ENCODE results near the gene SNAPC2. TPM values are rescaled to one million over a fixed set of nuclear protein-coding genes. Genes with fewer than 3 reads are reported as not detected.

SNAPC2 gene
- total RNA-seq, 1 donor from 2014 or later, result 19.5 TPM

DNA sequence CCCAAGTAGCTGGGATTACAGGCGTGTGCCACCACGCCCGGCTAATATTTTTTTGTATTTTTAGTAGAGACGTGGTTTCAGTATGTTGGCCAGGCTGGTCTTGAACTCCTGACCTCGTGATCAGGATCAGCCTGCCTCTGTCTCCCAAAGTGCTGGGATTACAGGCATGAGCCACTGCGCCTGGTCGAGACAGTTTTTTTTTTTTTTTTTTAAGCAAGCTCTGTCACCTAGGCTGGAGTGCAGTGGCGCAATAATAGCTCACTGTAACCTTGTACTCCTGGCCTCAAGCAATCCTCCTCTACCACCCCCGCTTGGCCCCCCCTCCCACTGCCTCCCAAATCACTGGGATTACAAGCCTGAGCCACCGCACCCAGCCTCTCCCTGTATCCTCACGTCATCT is 22.8 kb upstream of the SNAPC2 start:
- Mint-ChIP-seq H3K9me3 (no peaks in the 10 kb centered on the region), H3K27me3 (ENCODE audit: low read depth) (no peaks in the 10 kb centered on the region), H3K4me1 (ENCODE audit: low read depth) (peaks cover 3% of the 10 kb centered on the region), H3K4me3 (ENCODE audit: low read depth) (no peak overlapping the region), H3K27ac (no peak overlapping the region), H3K36me3 (ENCODE audit: low read depth) (no peaks in the 10 kb centered on the region)
- no peak for DNase-seq (ENCODE audit: low spot score)
- intact Hi-C loops (cut with micrococcal nuclease), result no loop called here

DNA sequence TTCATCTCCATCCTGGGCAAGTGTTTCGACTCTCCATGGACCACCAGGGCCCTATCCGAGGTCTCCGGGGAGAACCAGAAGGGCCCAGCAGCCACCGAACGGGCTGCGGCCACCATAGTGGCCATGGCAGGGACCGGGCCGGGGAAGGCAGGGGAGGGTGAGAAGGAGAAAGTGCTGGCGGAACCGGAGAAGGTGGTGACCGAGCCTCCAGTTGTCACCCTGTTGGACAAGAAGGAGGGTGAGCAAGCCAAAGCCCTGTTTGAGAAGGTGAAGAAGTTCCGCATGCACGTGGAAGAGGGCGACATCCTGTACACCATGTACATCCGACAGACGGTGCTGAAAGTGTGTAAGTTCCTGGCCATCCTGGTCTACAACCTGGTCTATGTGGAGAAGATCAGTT is 21.2 kb upstream of the SNAPC2 start:
- Mint-ChIP-seq H3K27me3 (ENCODE audit: low read depth) (no peaks in the 10 kb centered on the region), H3K4me3 (ENCODE audit: low read depth) (no peak overlapping the region), H3K4me1 (ENCODE audit: low read depth) (peaks cover 13% of the 10 kb centered on the region), H3K36me3 (ENCODE audit: low read depth) (no peaks in the 10 kb centered on the region), H3K9me3 (no peaks in the 10 kb centered on the region), H3K27ac (no peak overlapping the region)
- intact Hi-C loops (cut with micrococcal nuclease), result no loop called here
- DNase-seq (ENCODE audit: low spot score), result no peak

DNA sequence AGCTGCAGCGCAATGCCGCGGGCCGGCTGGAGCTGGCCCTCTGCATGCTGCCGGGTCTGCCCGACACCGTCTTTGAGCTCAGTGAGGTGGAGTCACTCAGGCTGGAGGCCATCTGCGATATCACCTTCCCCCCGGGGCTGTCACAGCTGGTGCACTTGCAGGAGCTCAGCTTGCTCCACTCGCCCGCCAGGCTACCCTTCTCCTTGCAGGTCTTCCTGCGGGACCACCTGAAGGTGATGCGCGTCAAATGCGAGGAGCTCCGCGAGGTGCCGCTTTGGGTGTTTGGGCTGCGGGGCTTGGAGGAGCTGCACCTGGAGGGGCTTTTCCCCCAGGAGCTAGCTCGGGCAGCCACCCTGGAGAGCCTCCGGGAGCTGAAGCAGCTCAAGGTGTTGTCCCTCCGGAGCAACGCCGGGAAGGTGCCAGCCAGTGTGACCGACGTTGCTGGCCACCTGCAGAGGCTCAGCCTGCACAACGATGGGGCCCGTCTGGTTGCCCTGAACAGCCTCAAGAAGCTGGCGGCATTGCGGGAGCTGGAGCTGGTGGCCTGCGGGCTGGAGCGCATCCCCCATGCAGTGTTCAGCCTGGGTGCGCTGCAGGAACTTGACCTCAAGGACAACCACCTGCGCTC is 20.3 kb upstream of the SNAPC2 start:
- H3K4me3 Mint-ChIP-seq (ENCODE audit: low read depth), result no peak overlapping the region
- H3K27me3 Mint-ChIP-seq (ENCODE audit: low read depth), result no peaks in the 10 kb centered on the region
- no peak for DNase-seq (ENCODE audit: low spot score)
- H3K4me1 Mint-ChIP-seq (ENCODE audit: low read depth), result peaks cover 15% of the 10 kb centered on the region
- intact Hi-C loops (cut with micrococcal nuclease), result no loop called here
- no peak overlapping the region for H3K27ac Mint-ChIP-seq
- H3K9me3 Mint-ChIP-seq, result no peaks in the 10 kb centered on the region
- peaks cover 3% of the 10 kb centered on the region for H3K36me3 Mint-ChIP-seq (ENCODE audit: low read depth)

DNA sequence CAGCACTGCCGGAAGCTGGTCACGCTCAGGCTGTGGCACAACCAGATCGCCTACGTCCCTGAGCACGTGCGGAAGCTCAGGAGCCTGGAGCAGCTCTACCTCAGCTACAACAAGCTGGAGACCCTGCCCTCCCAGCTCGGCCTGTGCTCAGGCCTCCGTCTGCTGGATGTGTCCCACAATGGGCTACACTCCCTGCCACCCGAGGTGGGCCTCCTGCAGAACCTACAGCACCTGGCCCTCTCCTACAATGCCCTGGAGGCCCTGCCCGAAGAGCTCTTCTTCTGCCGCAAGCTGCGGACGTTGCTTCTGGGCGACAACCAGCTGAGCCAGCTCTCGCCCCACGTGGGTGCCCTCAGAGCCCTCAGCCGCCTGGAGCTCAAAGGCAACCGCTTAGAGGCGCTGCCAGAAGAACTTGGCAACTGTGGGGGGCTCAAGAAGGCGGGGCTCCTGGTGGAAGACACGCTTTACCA is 19.7 kb upstream of the SNAPC2 start:
- H3K9me3 Mint-ChIP-seq, result no peaks in the 10 kb centered on the region
- H3K36me3 Mint-ChIP-seq (ENCODE audit: low read depth), result peaks cover 7% of the 10 kb centered on the region
- intact Hi-C loops (cut with micrococcal nuclease), result no loop called here
- H3K4me3 Mint-ChIP-seq (ENCODE audit: low read depth), result no peak overlapping the region
- H3K27me3 Mint-ChIP-seq (ENCODE audit: low read depth), result no peaks in the 10 kb centered on the region
- H3K4me1 Mint-ChIP-seq (ENCODE audit: low read depth), result peaks cover 19% of the 10 kb centered on the region
- no peak overlapping the region for H3K27ac Mint-ChIP-seq
- no peak for DNase-seq (ENCODE audit: low spot score)

DNA sequence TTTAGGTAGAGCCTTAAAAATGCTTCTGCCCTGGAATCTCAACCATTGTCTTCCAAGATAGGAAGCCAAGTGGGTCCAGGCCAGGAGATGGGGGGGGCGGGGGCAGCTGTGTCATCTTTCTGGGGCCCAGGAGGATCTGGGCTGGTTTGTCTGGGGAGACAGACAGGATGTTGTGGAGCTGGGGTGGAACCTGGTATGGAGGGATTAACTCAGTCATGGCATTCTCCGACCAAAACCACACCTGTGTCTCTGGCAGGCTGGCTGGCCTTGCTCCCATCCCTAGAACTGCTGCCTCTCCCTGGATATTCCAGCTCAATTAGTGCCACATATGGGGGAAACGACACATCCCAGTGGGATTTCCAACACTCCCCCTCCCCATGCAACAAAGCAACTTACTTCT is 19.2 kb upstream of the SNAPC2 start:
- Mint-ChIP-seq H3K4me3 (ENCODE audit: low read depth) (no peak overlapping the region), H3K9me3 (no peaks in the 10 kb centered on the region), H3K27me3 (ENCODE audit: low read depth) (no peaks in the 10 kb centered on the region), H3K27ac (no peak overlapping the region), H3K4me1 (ENCODE audit: low read depth) (peaks cover 22% of the 10 kb centered on the region), H3K36me3 (ENCODE audit: low read depth) (peaks cover 12% of the 10 kb centered on the region)
- DNase-seq (ENCODE audit: low spot score), result no peak
- intact Hi-C loops (cut with micrococcal nuclease), result no loop called here

DNA sequence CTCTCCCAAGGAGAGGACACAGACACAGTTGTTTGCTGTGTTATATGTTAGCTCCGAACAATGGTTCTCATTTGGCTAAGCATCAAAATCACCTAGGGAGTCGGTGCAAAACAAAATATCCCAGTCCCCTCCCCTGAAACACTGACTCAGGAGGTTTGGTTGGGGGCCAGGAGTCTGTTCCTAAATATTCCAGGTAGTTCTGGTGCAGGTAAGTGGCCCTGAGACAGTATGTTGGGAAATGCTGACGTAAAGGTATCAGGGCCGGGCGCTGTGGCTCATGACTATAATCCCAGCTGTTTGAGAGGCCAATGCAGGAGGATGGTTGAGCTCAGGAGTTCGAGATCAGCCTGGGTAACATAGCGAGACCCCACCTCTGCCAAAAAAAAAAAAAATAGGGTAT is 18.8 kb upstream of the SNAPC2 start:
- intact Hi-C loops (cut with micrococcal nuclease), result no loop called here
- H3K4me3 Mint-ChIP-seq (ENCODE audit: low read depth), result no peak overlapping the region

DNA sequence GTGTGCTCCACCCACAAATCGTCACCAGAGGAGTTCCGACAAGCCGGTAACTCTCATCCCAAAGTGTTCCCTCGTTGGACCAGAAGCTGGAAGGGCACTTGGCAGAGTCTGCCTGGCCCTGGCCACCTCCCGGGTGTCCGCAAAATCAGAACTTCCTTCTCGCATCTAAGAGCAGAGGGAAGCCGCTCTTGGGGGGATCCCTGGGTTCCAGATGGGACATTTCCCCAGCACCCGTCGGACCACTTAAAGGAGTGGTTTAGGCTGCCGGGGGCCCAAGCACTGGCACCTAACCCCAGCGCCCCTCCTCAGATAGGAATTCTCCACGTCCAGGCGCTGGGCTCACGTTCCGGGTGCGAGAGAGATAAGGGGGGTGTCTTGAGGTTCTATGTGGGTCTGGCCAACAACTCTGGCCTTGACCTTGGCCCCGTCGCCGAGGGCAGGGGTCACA is 17.3 kb upstream of the SNAPC2 start:
- Mint-ChIP-seq H3K36me3 (ENCODE audit: low read depth) (peaks cover 15% of the 10 kb centered on the region), H3K27ac (peak overlapping the region; percentile 85), H3K4me1 (ENCODE audit: low read depth) (peaks cover 22% of the 10 kb centered on the region), H3K27me3 (ENCODE audit: low read depth) (no peaks in the 10 kb centered on the region), H3K4me3 (ENCODE audit: low read depth) (peak overlapping the region; percentile 88), H3K9me3 (no peaks in the 10 kb centered on the region)
- intact Hi-C loops (cut with micrococcal nuclease), result loop anchor here (1.0 kb wide), 1 partner anchor 17 kb away; the partner anchor contains the start of gene SNAPC2
- no peak for DNase-seq (ENCODE audit: low spot score)

More for the DNA sequence above, 18.8 kb upstream of the SNAPC2 start:
- H3K27me3 Mint-ChIP-seq (ENCODE audit: low read depth), result no peaks in the 10 kb centered on the region
- no peak overlapping the region for H3K27ac Mint-ChIP-seq
- peaks cover 15% of the 10 kb centered on the region for H3K36me3 Mint-ChIP-seq (ENCODE audit: low read depth)
- H3K4me1 Mint-ChIP-seq (ENCODE audit: low read depth), result peaks cover 22% of the 10 kb centered on the region
- no peak for DNase-seq (ENCODE audit: low spot score)
- no peaks in the 10 kb centered on the region for H3K9me3 Mint-ChIP-seq

DNA sequence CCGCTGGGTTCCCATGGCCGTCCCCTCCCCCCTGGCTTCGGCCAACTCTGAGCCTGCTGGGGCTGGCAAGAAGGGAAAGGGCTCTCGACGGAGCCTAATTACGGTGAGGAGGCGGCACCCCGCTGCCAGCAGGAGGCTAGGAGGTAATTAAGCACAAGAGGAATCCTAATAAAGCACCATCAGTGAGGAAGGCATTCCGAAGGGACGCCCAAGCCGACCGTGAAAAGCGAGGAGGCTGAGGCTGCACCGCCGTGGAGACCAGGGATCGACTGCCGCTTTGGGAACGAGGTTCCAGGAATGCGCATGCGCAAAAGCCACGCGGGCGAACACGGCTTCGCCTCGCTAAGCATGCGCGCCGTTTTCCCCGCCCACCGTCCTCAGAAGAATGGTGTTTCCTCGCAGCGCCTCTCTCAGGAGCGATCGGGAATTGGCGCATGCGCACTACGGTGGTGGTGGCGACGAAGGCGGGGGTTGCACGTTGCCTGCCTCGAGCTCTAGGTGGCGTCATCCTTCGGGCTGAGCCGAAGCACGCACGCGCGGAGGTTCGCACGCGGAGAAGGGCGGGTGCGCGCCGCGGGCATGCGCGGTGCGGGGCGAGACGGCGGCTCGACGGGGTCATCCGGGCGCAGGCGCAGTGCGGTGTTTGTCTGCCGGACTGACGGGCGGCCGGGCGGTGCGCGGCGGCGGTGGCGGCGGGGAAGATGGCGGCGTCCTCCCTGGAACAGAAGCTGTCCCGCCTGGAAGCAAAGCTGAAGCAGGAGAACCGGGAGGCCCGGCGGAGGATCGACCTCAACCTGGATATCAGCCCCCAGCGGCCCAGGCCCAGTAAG is 16.7 kb upstream of the SNAPC2 start, which contains the start of gene MAP2K7:
MAP2K7 (plus strand) TSS at position 634 of the 830 bp plus-strand sequence; CDS start at position 702, 68 bp downstream.
- Mint-ChIP-seq H3K27ac (peak within 1 kb of the TSS; percentile 91), H3K27me3 (ENCODE audit: low read depth) (no peaks in the 10 kb centered on the region), H3K9me3 (no peaks in the 10 kb centered on the region), H3K4me3 (ENCODE audit: low read depth) (peak within 1 kb of the TSS; percentile 88), H3K4me1 (ENCODE audit: low read depth) (peaks cover 22% of the 10 kb centered on the region), H3K36me3 (ENCODE audit: low read depth) (peaks cover 15% of the 10 kb centered on the region)
- DNase-seq (ENCODE audit: low spot score), result peak; percentile 100
- intact Hi-C loops (cut with micrococcal nuclease), result loop anchor here (1.0 kb wide), 1 partner anchor 17 kb away; the partner anchor contains the start of gene SNAPC2

DNA sequence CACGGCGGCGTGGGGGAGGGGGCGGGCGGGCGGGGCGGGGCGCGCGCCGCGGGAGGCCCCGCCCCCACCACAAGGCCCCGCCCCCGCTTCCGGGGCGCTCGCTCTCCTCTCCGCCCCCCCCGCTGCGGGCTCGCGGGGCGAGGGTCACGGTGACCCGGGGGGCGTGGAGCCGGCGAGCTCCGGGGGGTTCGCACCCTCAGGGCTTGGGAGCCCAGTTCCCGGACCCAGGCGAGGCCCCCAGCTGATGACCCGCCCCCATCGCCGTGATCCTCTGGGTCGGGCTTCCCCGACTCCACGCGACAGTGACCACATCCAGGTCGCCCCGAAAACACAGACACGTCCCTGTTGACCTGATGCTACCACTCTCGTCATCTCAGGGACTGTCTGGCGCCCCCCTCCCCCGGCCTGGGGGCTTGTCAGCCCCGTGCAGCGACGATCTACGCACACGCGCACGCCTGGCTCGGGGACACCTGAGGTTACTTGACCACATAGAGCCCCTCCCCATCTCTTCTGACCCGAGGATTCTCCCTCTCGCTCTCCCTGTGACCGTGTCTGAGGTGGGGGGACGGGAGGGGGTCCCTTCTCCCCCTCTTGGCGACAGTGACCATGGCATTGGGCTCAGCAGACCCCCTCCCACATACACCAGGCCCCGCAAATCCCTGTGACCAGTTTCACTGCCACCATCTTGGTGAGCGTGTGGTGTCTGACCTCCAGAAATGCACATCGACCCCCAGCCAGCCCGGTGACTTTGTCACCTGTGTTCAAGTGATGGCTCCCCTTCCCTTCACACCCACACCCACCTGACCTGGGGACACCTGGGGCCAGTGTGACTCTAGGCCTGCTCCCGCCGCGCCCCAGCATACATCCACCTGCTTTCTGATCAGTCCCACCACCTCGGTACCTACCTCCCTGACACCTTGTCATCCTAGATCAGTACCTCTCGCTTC is 15.8 kb upstream of the SNAPC2 start:
- Mint-ChIP-seq H3K4me3 (ENCODE audit: low read depth) (peak overlapping the region; percentile 87), H3K36me3 (ENCODE audit: low read depth) (peaks cover 15% of the 10 kb centered on the region), H3K27me3 (ENCODE audit: low read depth) (no peaks in the 10 kb centered on the region), H3K9me3 (no peaks in the 10 kb centered on the region), H3K4me1 (ENCODE audit: low read depth) (peaks cover 22% of the 10 kb centered on the region), H3K27ac (peak overlapping the region; percentile 91)
- intact Hi-C loops (cut with micrococcal nuclease), result no loop called here
- peak; percentile 61 for DNase-seq (ENCODE audit: low spot score)

DNA sequence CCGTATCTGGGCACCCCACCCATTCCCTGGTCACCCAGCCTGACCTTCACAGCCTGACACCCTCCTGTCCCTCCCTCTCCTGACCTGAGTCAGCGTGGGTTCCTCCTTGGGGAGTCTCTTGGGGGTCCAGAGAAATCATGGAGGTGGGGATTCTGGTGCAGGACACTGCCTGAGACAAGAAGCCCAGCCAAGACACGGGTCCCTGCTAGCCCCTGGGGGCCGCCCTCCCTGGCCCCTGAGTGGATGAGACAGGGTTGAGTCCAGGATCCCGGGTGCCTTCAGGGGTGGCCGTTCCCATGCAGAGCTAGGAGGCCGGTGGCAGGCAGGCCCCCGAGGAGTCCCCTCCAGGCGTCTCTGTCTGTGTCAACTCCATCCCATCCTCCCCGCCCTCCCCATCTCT is 14.9 kb upstream of the SNAPC2 start:
- H3K27ac Mint-ChIP-seq, result peak overlapping the region; percentile 91
- intact Hi-C loops (cut with micrococcal nuclease), result no loop called here
- peaks cover 22% of the 10 kb centered on the region for H3K4me1 Mint-ChIP-seq (ENCODE audit: low read depth)
- H3K4me3 Mint-ChIP-seq (ENCODE audit: low read depth), result peak overlapping the region; percentile 87
- H3K9me3 Mint-ChIP-seq, result no peaks in the 10 kb centered on the region
- no peaks in the 10 kb centered on the region for H3K27me3 Mint-ChIP-seq (ENCODE audit: low read depth)
- DNase-seq (ENCODE audit: low spot score), result no peak
- peaks cover 15% of the 10 kb centered on the region for H3K36me3 Mint-ChIP-seq (ENCODE audit: low read depth)

DNA sequence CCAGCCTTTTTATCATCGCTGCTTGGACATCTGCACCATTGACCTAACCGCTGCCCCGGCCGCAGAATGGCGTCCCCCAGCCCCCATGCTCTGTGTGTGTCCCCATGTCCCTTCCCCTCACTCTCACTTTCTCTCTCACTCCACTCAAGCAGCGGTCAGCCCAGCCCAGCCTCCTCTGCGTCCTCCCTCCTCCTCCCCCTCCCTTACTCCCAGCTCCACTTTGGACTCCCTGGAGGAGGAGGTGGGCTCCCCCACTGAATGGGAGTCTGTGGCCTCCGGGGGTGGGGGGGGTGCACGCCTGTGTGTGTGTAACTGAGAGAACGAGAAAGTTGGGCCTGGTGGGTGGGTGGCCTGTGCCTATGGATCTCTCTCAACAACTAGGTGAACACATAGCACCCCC is 14.3 kb upstream of the SNAPC2 start:
- no peaks in the 10 kb centered on the region for H3K27me3 Mint-ChIP-seq (ENCODE audit: low read depth)
- H3K9me3 Mint-ChIP-seq, result no peaks in the 10 kb centered on the region
- no peak for DNase-seq (ENCODE audit: low spot score)
- H3K36me3 Mint-ChIP-seq (ENCODE audit: low read depth), result peaks cover 19% of the 10 kb centered on the region
- H3K27ac Mint-ChIP-seq, result peak overlapping the region; percentile 85
- H3K4me3 Mint-ChIP-seq (ENCODE audit: low read depth), result peak overlapping the region; percentile 87
- peaks cover 22% of the 10 kb centered on the region for H3K4me1 Mint-ChIP-seq (ENCODE audit: low read depth)
- intact Hi-C loops (cut with micrococcal nuclease), result no loop called here

DNA sequence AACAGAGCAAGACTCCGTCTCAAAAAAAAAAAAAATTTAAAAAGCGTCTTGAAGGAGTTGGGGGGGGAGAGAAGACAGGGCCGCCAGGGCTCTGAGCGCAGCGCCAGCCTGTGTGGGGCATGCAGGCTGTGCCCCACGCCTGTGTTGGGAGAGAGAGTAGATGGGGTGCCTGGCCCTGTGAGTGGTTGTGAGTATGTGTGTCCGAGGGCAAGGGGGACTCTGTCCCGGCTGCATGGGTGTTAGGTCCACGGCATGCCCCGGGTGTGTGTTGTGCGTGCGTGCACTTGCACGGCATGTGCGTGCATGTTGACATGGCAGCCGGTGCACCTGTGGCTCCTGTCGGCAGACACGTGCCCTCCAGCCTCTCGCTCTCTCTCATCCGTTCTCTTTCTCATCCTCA is 13.0 kb upstream of the SNAPC2 start:
- no peak for DNase-seq (ENCODE audit: low spot score)
- Mint-ChIP-seq H3K9me3 (no peaks in the 10 kb centered on the region), H3K27ac (no peak overlapping the region), H3K36me3 (ENCODE audit: low read depth) (peaks cover 30% of the 10 kb centered on the region), H3K27me3 (ENCODE audit: low read depth) (no peaks in the 10 kb centered on the region), H3K4me3 (ENCODE audit: low read depth) (no peak overlapping the region), H3K4me1 (ENCODE audit: low read depth) (peaks cover 22% of the 10 kb centered on the region)
- intact Hi-C loops (cut with micrococcal nuclease), result no loop called here

All from activated T-helper 2 cell treated with anti-CD3 and anti-CD28 coated beads, Interferon-gamma antibody, Interleukin-2, Interleukin-4, amounts not matched to agents 10 μg/mL and 5 μg/mL and 100 μg/mL, durations not matched to agents 14 hours and 24 hours and 36 hours (primary cell).